Activated CD4-positive, alpha-beta T cell treated with anti-CD3 and anti-CD28 coated beads, Interleukin-2, amount 50 U/mL, for 16 hours (primary cell): ENCODE measurements around the gene STK24.

Experiments
- DNase-seq: peaks from one replicate; pipeline ENCODE4 v3.0.0-alpha.2; 2020

Gene STK24

GRCh38 chr13:98528663-98529064 is 48.2 kb downstream of the STK24 start:
- DNase-seq = peak; percentile 83

- DNase-seq = no peak
Measured at GRCh38 chr13:98527526-98527925, 49.4 kb downstream of the STK24 start.

- no peak for DNase-seq
Measured at GRCh38 chr13:98526182-98526512, 50.8 kb downstream of the STK24 start.

- DNase-seq = no peak
Measured at GRCh38 chr13:98525456-98526181, 51.3 kb downstream of the STK24 start.

- no peak for DNase-seq
Measured at GRCh38 chr13:98524793-98525192, 52.1 kb downstream of the STK24 start.

GRCh38 chr13:98524391-98524790 is 52.5 kb downstream of the STK24 start:
- no peak for DNase-seq

GRCh38 chr13:98523455-98524102 is 53.3 kb downstream of the STK24 start:
- DNase-seq = no peak

- no peak for DNase-seq
Measured at GRCh38 chr13:98522371-98522770, 54.5 kb downstream of the STK24 start.

GRCh38 chr13:98521461-98522247 is 55.3 kb downstream of the STK24 start:
- no peak for DNase-seq

- DNase-seq = no peak
Measured at GRCh38 chr13:98520674-98521449, 56.0 kb downstream of the STK24 start.

GRCh38 chr13:98519976-98520375 is 56.9 kb downstream of the STK24 start:
- no peak for DNase-seq

- peak; percentile 75 for DNase-seq
Measured at GRCh38 chr13:98517576-98518310, 59.2 kb downstream of the STK24 start.

- DNase-seq = peak; percentile 55
Measured at GRCh38 chr13:98515818-98516465, 61.0 kb downstream of the STK24 start.

GRCh38 chr13:98514288-98514687 is 62.6 kb downstream of the STK24 start:
- peak; percentile 52 for DNase-seq

- no peak for DNase-seq
Measured at GRCh38 chr13:98513837-98514236, 63.1 kb downstream of the STK24 start.

GRCh38 chr13:98512774-98513665 is 63.9 kb downstream of the STK24 start:
- no peak for DNase-seq

- peak; percentile 48 for DNase-seq
Measured at GRCh38 chr13:98511435-98511834, 65.5 kb downstream of the STK24 start.

- no peak for DNase-seq
Measured at GRCh38 chr13:98510156-98510509, 66.8 kb downstream of the STK24 start.

GRCh38 chr13:98509271-98510155 is 67.4 kb downstream of the STK24 start:
- DNase-seq = peak; percentile 65

GRCh38 chr13:98508685-98509084 is 68.2 kb downstream of the STK24 start:
- no peak for DNase-seq
